Measurements from ENCODE around the gene PNP. TPM values are rescaled to one million over a fixed set of nuclear protein-coding genes. Genes with fewer than 3 reads are reported as not detected.

Gene PNP
- total and polyA plus RNA-seq, 10 of the 15 experiments (the other 5 are each of a cell fraction or from before 2014, with no cell fraction given) = 103 to 215 (median 138) TPM

GRCh38 chr14:20427231-20428009 lies 41.8 kb upstream of the PNP start:
- H2AFZ ChIP-seq (ENCODE audit: control insufficient read depth, low read depth, low read length) = peak overlapping the region; percentile 48
- in situ Hi-C loops (cut with MboI) = no loop called here
- peaks cover 18% of the 10 kb centered on the region for H3K4me1 ChIP-seq (ENCODE audit: control insufficient read depth, insufficient read depth, low read length)
- ChIA-PET RAD21 (ENCODE audit: unreplicated experiment) (no interaction called here), SMC1A (ENCODE audit: uncharacterized antibody, unreplicated experiment) (interaction anchor here (1.2 to 2.0 kb wide), 3 partner anchors 12 to 38 kb away, joined by 3 to 8 read pairs (median 5); no protein-coding TSS in a partner anchor), POLR2A (no interaction called here), CTCF (interaction anchor here (0.6 to 8.6 kb wide), 3 partner anchors 12 to 337 kb away, joined by 3 to 70 read pairs (median 4); no protein-coding TSS in a partner anchor)
- peak; percentile 98 for FAIRE-seq
- peak overlapping the region; percentile 91 for H3K4me2 ChIP-seq (ENCODE audit: control insufficient read depth, insufficient read depth)
- peak; percentile 85 for ATAC-seq
- 14% methylated on average over 5 of the region's 5 CpGs for WGBS (ENCODE audit: insufficient coverage, insufficient replicate concordance, low lambda C conversion rate, missing lambda C conversion rate)
- peak overlapping the region; percentile 50; the same call in 1 of the 2 replicates for H3K4me3 ChIP-seq
- no peaks in the 10 kb centered on the region for H4K20me1 ChIP-seq (ENCODE audit: control insufficient read depth, insufficient read depth)
- intact Hi-C loops (cut with micrococcal nuclease; ENCODE audit: unreplicated experiment) = loop anchor here (1.0 to 2.0 kb wide), 2 partner anchors 14 to 27 kb away; partner anchors contain the start of genes APEX1, OSGEP and TEP1
- peak overlapping the region; percentile 64 for H3K9ac ChIP-seq (ENCODE audit: control insufficient read depth, insufficient read depth, low read length)
- no peaks in the 10 kb centered on the region for H3K79me2 ChIP-seq (ENCODE audit: control insufficient read depth, insufficient read depth, low read length)
- no peaks in the 10 kb centered on the region for H3K27me3 ChIP-seq (replicated peaks in 1 of 2; ENCODE audit: control insufficient read depth in 2 of 2, insufficient read depth in 2 of 2, low read length in 1 of 2)
- H3K36me3 ChIP-seq (ENCODE audit: control insufficient read depth in 2 of 2, insufficient read depth in 2 of 2, low read length in 1 of 2) = no peaks in the 10 kb centered on the region
- peak; percentile 71 for DNase-seq (ENCODE audit: low read depth, low spot score)
- peak overlapping the region; percentile 89 for H3K27ac ChIP-seq (ENCODE audit: control insufficient read depth, insufficient read depth)
- H3K9me3 ChIP-seq (replicated peaks; ENCODE audit: control insufficient read depth, insufficient read depth, low read length) = no peaks in the 10 kb centered on the region
- no TSS peak for BruUV-seq (replicated peaks)
- TF ChIP-seq EGR1 (IDR thresholded peaks at IDR 0.05; ENCODE audit: borderline replicate concordance in 1 of 2, low read depth in 2 of 2, low read length in 2 of 2) = peak in 1 of 2 experiments; percentile 56; a peak in 1 of 3 replicates
- no peak for TF ChIP-seq SIX5 (IDR thresholded peaks at IDR 0.05; ENCODE audit: low read depth, low read length, severe bottlenecking)
- 0 out of 2 replicates have a peak, but pooled peaks have one; percentile 39 for TF ChIP-seq TBL1XR1 (IDR thresholded peaks at IDR 0.05; ENCODE audit: low read depth, low read length)
- TF ChIP-seq PML (IDR thresholded peaks at IDR 0.05; ENCODE audit: low read length) = 0 out of 2 replicates have a peak, but pooled peaks have one; percentile 61
- TF ChIP-seq SKIL (IDR thresholded peaks at IDR 0.05; ENCODE audit: low read depth, poor library complexity, severe bottlenecking) = peak; percentile 64
- peak; percentile 97 for TF ChIP-seq EED (IDR thresholded peaks at IDR 0.05; ENCODE audit: low read depth)
- no peak; the same call in 1 of the 2 replicates for TF ChIP-seq USF2 (IDR thresholded peaks at IDR 0.05; ENCODE audit: borderline replicate concordance, low read depth, low read length)
- peak; percentile 58; the same call in 1 of the 2 replicates for TF ChIP-seq GATAD2B (conservative IDR thresholded peaks at IDR 0.05; ENCODE audit: low read depth)
- TF ChIP-seq CHD2 (IDR thresholded peaks at IDR 0.05; ENCODE audit: borderline replicate concordance, low read depth, low read length) = 0 out of 2 replicates have a peak, but pooled peaks have one; percentile 21
- no peak for TF ChIP-seq HDAC6 (IDR thresholded peaks at IDR 0.05; ENCODE audit: unreplicated experiment)
- TF ChIP-seq SMAD5 (IDR thresholded peaks at IDR 0.05; ENCODE audit: low read depth) = no peak
- peak; percentile 54 for TF ChIP-seq BCL3 (IDR thresholded peaks at IDR 0.05; ENCODE audit: borderline replicate concordance, insufficient read depth, low read depth, low read length, poor library complexity, severe bottlenecking)
- TF ChIP-seq CREM (IDR thresholded peaks at IDR 0.05; ENCODE audit: low read depth) = peak; percentile 40; the same call in 1 of the 2 replicates
- no peak for TF ChIP-seq FOS (IDR thresholded peaks at IDR 0.05; ENCODE audit: borderline replicate concordance, extremely low read depth, insufficient read length)
- TF ChIP-seq ATF2 (IDR thresholded peaks at IDR 0.05; ENCODE audit: low read length) = peak; percentile 76; the same call in 1 of the 2 replicates
- TF ChIP-seq NBN (IDR thresholded peaks at IDR 0.05) = peak; percentile 36; the same call in 1 of the 2 replicates
- peak; percentile 73; the same call in 1 of the 2 replicates for TF ChIP-seq BCL11A (IDR thresholded peaks at IDR 0.05; ENCODE audit: low read depth, low read length)
